SK-N-SH (cell line): ENCODE measurements around the gene DPEP2NB. TPM values are rescaled to one million over a fixed set of nuclear protein-coding genes. Genes with fewer than 3 reads are reported as not detected.
"Not testable (repeated sequence)": the region's sequence is repeated elsewhere in the genome, so short reads cannot be mapped to it uniquely, and the experiment has no call there.

Source experiments
- CTCF ChIA-PET: fragments of 300-600, 350-600 bp; formaldehyde crosslinking; extraction: SDS; loops from one replicate; lab custom pipeline; 2021; lab: Yijun Ruan, JAX
- POLR2A ChIA-PET: fragments of 350-600 bp; sonication (Branson Sonifier 250); formaldehyde crosslinking; extraction: SDS; loops from one replicate; lab custom pipeline; 2020; ENCODE audit warnings: antibody characterized with exemption, inconsistent platforms; lab: Yijun Ruan, JAX
- DNase-seq: peaks from one replicate; pipeline ENCODE4 v3.0.0; 2012
- H2AFZ ChIP-seq: fragments of 200-600 bp; sonication (generic); 2 replicates; pipeline ENCODE4 v1.8.1; 2016; ENCODE audit warnings: antibody characterized with exemption, mild to moderate bottlenecking, low read depth
- H3F3A ChIP-seq: fragments of 200-600 bp; sonication (generic); replicated peaks from 2 replicates; pipeline ENCODE3; 2016; ENCODE audit warnings: antibody characterized with exemption, mild to moderate bottlenecking; ENCODE audit not compliant: insufficient read depth
- H3K27ac ChIP-seq, 2 experiments: fragments of 200-500 bp in 1 of 2; fragments of 200-600 bp in 1 of 2; sonication (Bioruptor generic) in 1 of 2; sonication (generic), shearing (Covaris generic) in 1 of 2; 2 replicates each; pipeline versions ENCODE4 v1.5.1 to v1.6.1; 2014 to 2016; ENCODE audit warnings: low read depth in 2 of 2, inconsistent platforms in 1 of 2, low read length in 1 of 2, mild to moderate bottlenecking in 1 of 2, mixed read lengths in 1 of 2
- H3K27me3 ChIP-seq: fragments of 200-600 bp; sonication (generic), shearing (Covaris generic); 2 replicates; pipeline ENCODE4 v1.6.1; 2016; ENCODE audit warnings: mixed run types; ENCODE audit not compliant: insufficient read depth
- H3K36me3 ChIP-seq, 2 experiments: fragments of 200-500 bp in 1 of 2; fragments of 200-600 bp in 1 of 2; sonication (Bioruptor generic) in 1 of 2; sonication (generic) in 1 of 2; replicated peaks in 1 of 2; 2 replicates each; pipeline versions ENCODE3 to v1.5.1; 2014 to 2016; ENCODE audit warnings: low read length in 1 of 2, mild to moderate bottlenecking in 1 of 2; ENCODE audit not compliant: insufficient read depth in 2 of 2, control insufficient read depth in 1 of 2
- H3K4me1 ChIP-seq, 2 experiments: fragments of 200-500 bp in 1 of 2; fragments of 200-600 bp in 1 of 2; sonication (Bioruptor generic) in 1 of 2; sonication (generic), shearing (Covaris generic) in 1 of 2; 2 replicates each; pipeline versions ENCODE4 v1.5.1 to v1.6.1; 2014 to 2016; ENCODE audit warnings: low read depth in 1 of 2, low read length in 1 of 2, mixed run types in 1 of 2; ENCODE audit not compliant: insufficient read depth in 2 of 2, control insufficient read depth in 1 of 2
- H3K4me2 ChIP-seq: fragments of 200-600 bp; sonication (generic), shearing (Covaris generic); 2 replicates; pipeline ENCODE4 v1.6.1; 2017; ENCODE audit warnings: mixed run types
- H3K4me3 ChIP-seq, 2 experiments: fragments of 200-500 bp in 1 of 2; fragments of 200-600 bp in 1 of 2; sonication (Bioruptor generic) in 1 of 2; sonication (generic), shearing (Covaris generic) in 1 of 2; 2 replicates each; pipeline versions ENCODE4 v1.5.1 to v1.8.1; 2014 to 2016; ENCODE audit warnings: low read depth in 2 of 2, inconsistent platforms in 1 of 2, low read length in 1 of 2, mild to moderate bottlenecking in 1 of 2, mixed read lengths in 1 of 2, moderate library complexity in 1 of 2
- H3K79me2 ChIP-seq: fragments of 200-600 bp; sonication (generic); 2 replicates; pipeline ENCODE4 v1.8.1; 2017; ENCODE audit warnings: mild to moderate bottlenecking; ENCODE audit not compliant: insufficient read depth
- H3K9ac ChIP-seq: fragments of 200-600 bp; sonication (generic); 2 replicates; pipeline ENCODE4 v1.6.1; 2017; ENCODE audit warnings: mixed run types
- H3K9me2 ChIP-seq: fragments of 200-600 bp; sonication (generic); 2 replicates; pipeline ENCODE4 v1.6.1; 2017; ENCODE audit warnings: mixed run types
- H3K9me3 ChIP-seq: fragments of 200-600 bp; sonication (generic); 2 replicates; pipeline ENCODE4 v1.6.1; 2017; ENCODE audit warnings: mixed run types, mild to moderate bottlenecking, moderate library complexity
- H4K20me1 ChIP-seq: fragments of 200-600 bp; sonication (generic); 2 replicates; pipeline ENCODE4 v1.6.1; 2017; ENCODE audit warnings: mild to moderate bottlenecking, mixed run types; ENCODE audit not compliant: insufficient read depth
- ELF1 ChIP-seq: IDR thresholded peaks from 2 replicates; pipeline ENCODE4 v1.4.0; 2012
- JUND ChIP-seq: IDR thresholded peaks from 2 replicates; pipeline ENCODE4 v1.4.0; 2012
- MEF2A ChIP-seq: IDR thresholded peaks from 2 replicates; pipeline ENCODE4 v1.4.0; 2012; ENCODE audit warnings: low read depth, borderline replicate concordance
- POLR2AphosphoS5 ChIP-seq: IDR thresholded peaks from 2 replicates; pipeline ENCODE4 v1.6.1; 2012; ENCODE audit warnings: low read depth, low read length
- SMC3 ChIP-seq: IDR thresholded peaks from 2 replicates; pipeline ENCODE4 v1.6.1; 2012; ENCODE audit warnings: low read depth, low read length, improper control_type of control experiment
- TAF1 ChIP-seq: IDR thresholded peaks from 2 replicates; pipeline ENCODE4 v1.6.1; 2012; ENCODE audit warnings: low read depth, mild to moderate bottlenecking, low read length, moderate library complexity, borderline replicate concordance
- TCF12 ChIP-seq: IDR thresholded peaks from 2 replicates; pipeline ENCODE4 v1.4.0; 2012
- TEAD4 ChIP-seq: IDR thresholded peaks from 2 replicates; pipeline ENCODE4 v1.4.0; 2012; ENCODE audit warnings: mild to moderate bottlenecking, borderline replicate concordance; ENCODE audit not compliant: insufficient read depth
- WGBS: methylation state at CpG from one replicate; pipeline ENCODE4 v1.1.6; 2017; ENCODE audit warnings: low lambda C conversion rate; 5-methylcytosine and 5-hydroxymethylcytosine counted together
- polyA plus RNA-seq, 3 experiments: library from polyadenylated mRNA; depleted of rRNA; stranded (reverse); fragments of >200 nt; gene quantifications; 2 replicates each; pipeline ENCODE4 v1.2.3, GENCODE V29; 2012
- TF ChIP-seq, protein P1 (sequence below): fragments of 200-600 bp; sonication (generic); IDR thresholded peaks from 2 replicates; pipeline ENCODE4 v1.6.1; 2017; ENCODE audit warnings: antibody characterized with exemption, mild to moderate bottlenecking, moderate library complexity
- TF ChIP-seq, protein P2 (sequence below): IDR thresholded peaks from 2 replicates; pipeline ENCODE4 v1.4.0; 2012; ENCODE audit warnings: low read depth, borderline replicate concordance
- TF ChIP-seq, protein P3 (sequence below): fragments of 150-350 bp; IDR thresholded peaks from 2 replicates; pipeline ENCODE4 v1.6.1; 2017; ENCODE audit warnings: antibody characterized with exemption, low read length, low read depth, borderline replicate concordance

Gene DPEP2NB
- polyA plus RNA-seq, 1 of the 3 experiments (the other 2 are of a cell fraction): not detected

DNA sequence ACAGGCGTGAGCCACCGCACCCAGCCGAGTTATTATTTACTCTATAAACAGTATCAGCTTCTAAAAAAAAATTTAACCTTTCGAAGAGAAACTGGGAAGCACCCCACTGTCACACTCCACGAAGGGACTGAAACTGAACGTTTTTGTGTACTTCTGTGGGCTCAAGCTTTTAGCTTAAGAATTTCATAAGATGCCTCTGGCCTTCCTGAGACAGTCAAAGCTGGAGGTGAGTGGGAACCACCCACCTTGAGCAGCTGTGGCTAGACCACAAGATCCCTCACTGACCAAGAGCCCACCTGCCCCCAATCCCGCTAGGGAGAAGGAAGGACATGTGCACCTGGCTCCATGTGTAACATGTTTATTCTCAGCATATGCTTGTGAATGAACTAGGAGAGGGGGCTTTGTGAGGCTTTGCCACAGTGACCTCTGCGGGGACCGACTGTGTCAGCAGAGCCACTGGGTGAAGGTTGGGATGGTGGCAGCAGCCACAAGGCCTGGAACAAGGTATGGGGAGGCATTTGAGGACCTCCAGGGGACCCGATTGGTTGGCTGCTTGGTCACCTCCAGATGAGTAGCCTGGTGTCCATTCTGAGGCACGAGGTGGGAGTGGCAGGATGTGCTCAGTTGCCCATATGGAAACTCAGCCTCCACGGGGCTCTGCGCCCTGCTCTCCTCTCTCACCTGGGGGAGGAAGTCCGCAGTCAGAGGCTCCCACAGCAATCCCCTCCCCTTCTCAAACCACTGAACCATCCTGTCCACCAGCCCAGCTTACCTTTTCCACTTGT lies 40.2 kb downstream of the DPEP2NB start:
- WGBS: 59% methylated on average over 14 of the region's 14 CpGs
- H3K4me3 ChIP-seq: no peak overlapping the region
- H3K9me2 ChIP-seq: no peaks in the 10 kb centered on the region
- no peak overlapping the region for H3K27ac ChIP-seq
- H4K20me1 ChIP-seq: no peaks in the 10 kb centered on the region
- no peak overlapping the region for H3K9ac ChIP-seq
- TF ChIP-seq, protein P1, sequence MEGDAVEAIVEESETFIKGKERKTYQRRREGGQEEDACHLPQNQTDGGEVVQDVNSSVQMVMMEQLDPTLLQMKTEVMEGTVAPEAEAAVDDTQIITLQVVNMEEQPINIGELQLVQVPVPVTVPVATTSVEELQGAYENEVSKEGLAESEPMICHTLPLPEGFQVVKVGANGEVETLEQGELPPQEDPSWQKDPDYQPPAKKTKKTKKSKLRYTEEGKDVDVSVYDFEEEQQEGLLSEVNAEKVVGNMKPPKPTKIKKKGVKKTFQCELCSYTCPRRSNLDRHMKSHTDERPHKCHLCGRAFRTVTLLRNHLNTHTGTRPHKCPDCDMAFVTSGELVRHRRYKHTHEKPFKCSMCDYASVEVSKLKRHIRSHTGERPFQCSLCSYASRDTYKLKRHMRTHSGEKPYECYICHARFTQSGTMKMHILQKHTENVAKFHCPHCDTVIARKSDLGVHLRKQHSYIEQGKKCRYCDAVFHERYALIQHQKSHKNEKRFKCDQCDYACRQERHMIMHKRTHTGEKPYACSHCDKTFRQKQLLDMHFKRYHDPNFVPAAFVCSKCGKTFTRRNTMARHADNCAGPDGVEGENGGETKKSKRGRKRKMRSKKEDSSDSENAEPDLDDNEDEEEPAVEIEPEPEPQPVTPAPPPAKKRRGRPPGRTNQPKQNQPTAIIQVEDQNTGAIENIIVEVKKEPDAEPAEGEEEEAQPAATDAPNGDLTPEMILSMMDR: no peak
- TF ChIP-seq POLR2AphosphoS5 (no peak), JUND (no peak), SMC3 (no peak), TAF1 (no peak), ELF1 (no peak), TEAD4 (no peak), MEF2A (no peak), TCF12 (no peak)
- TF ChIP-seq, protein P2, sequence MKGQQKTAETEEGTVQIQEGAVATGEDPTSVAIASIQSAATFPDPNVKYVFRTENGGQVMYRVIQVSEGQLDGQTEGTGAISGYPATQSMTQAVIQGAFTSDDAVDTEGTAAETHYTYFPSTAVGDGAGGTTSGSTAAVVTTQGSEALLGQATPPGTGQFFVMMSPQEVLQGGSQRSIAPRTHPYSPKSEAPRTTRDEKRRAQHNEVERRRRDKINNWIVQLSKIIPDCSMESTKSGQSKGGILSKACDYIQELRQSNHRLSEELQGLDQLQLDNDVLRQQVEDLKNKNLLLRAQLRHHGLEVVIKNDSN: no peak
- TF ChIP-seq, protein P3, sequence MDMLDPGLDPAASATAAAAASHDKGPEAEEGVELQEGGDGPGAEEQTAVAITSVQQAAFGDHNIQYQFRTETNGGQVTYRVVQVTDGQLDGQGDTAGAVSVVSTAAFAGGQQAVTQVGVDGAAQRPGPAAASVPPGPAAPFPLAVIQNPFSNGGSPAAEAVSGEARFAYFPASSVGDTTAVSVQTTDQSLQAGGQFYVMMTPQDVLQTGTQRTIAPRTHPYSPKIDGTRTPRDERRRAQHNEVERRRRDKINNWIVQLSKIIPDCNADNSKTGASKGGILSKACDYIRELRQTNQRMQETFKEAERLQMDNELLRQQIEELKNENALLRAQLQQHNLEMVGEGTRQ: no peak
- H3K79me2 ChIP-seq: no peaks in the 10 kb centered on the region
- no peaks in the 10 kb centered on the region for H3F3A ChIP-seq
- DNase-seq: no peak
- no peak overlapping the region for H2AFZ ChIP-seq
- H3K9me3 ChIP-seq: no peaks in the 10 kb centered on the region
- CTCF ChIA-PET: interaction anchor here (1.2 kb wide), 1 partner anchor 90 kb away, joined by 3 read pairs; no protein-coding TSS in a partner anchor
- no peaks in the 10 kb centered on the region; the same call in 1 of the 2 replicates for H3K27me3 ChIP-seq
- no peaks in the 10 kb centered on the region for H3K4me1 ChIP-seq
- POLR2A ChIA-PET: no interaction called here
- no peaks in the 10 kb centered on the region for H3K36me3 ChIP-seq
- H3K4me2 ChIP-seq: no peak overlapping the region

DNA sequence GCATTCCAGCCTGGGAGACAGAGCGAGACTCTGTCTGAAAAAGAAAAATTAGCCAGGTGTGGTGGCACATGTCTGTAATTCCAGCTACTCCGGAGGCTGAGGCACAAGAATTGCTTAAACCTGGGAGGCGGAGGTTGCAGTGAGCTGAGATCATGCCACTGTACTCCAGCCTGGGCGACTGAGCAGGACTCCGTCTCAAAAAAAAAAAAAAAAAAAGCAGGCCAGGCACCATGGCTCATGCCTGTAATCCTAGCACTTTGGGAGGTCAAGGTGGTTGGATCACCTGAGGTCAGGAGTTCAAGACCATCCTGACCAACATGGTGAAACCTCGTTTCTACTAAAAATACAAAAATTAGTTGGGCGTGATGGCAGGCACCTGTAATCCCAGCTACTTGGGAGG lies 43.4 kb downstream of the DPEP2NB start:
- H2AFZ ChIP-seq, DNase-seq, H3K9me3 ChIP-seq, H3K36me3 ChIP-seq, H3F3A ChIP-seq, H3K4me2 ChIP-seq, H4K20me1 ChIP-seq, H3K27me3 ChIP-seq, H3K4me3 ChIP-seq, POLR2A ChIA-PET, H3K9ac ChIP-seq, H3K27ac ChIP-seq, H3K9me2 ChIP-seq: not testable (repeated sequence)
- H3K79me2 ChIP-seq: peaks cover 11% of the 10 kb centered on the region
- peaks cover 0 to 10% of the 10 kb centered on the region in 2 experiments; a peak in 1 of 4 replicates for H3K4me1 ChIP-seq
- 86% methylated on average over 7 of the region's 7 CpGs for WGBS
- CTCF ChIA-PET: interaction anchor here (1.0 kb wide), 1 partner anchor 10 kb away, joined by 4 read pairs; no protein-coding TSS in a partner anchor
